HCT116 (cell line): Measurements from ENCODE around the gene MEIOB.

Experiments used
- CTCF ChIP-seq, 3 experiments: fragments of 200-600 bp in 1 of 3; sonication (generic) in 1 of 3; IDR thresholded peaks in 2 of 3; conservative IDR thresholded peaks in 1 of 3; 2 replicates each; pipeline ENCODE4 v1.5.1; 2012 to 2017; ENCODE audit warnings: low read depth in 2 of 3, low read length in 2 of 3, antibody characterized with exemption in 1 of 3, borderline replicate concordance in 1 of 3, control low read depth in 1 of 3, mild to moderate bottlenecking in 1 of 3, mixed read lengths in 1 of 3, mixed run types in 1 of 3, moderate library complexity in 1 of 3; ENCODE audit not compliant: insufficient read depth in 1 of 3
- POLR2A ChIP-seq: IDR thresholded peaks from 2 replicates; pipeline ENCODE4 v1.7.0; 2011; ENCODE audit warnings: borderline replicate concordance; ENCODE audit not compliant: insufficient read depth, insufficient read length; ENCODE audit errors: extremely low read depth

- TF ChIP-seq CTCF (IDR thresholded peaks at IDR 0.05 in 2 of 3, conservative IDR thresholded peaks at IDR 0.05 in 1 of 3; ENCODE audit: borderline replicate concordance in 1 of 3, insufficient read depth in 1 of 3, low read depth in 2 of 3, low read length in 2 of 3) (no peak), POLR2A (no peak)
These were observed 5.8 kb upstream of the MEIOB start for GRCh38 chr16:1877804-1878203.
